Measurements from ENCODE around the gene FARS2. TPM values are rescaled to one million over a fixed set of nuclear protein-coding genes. Genes with fewer than 3 reads are reported as not detected.
A peak's percentile ranks its signal among the peaks of the same experiment; 100 is the strongest.

The FARS2 gene
- total RNA-seq, 2 experiments from 2014 or later, result 15.7 to 18.5 TPM

DNA sequence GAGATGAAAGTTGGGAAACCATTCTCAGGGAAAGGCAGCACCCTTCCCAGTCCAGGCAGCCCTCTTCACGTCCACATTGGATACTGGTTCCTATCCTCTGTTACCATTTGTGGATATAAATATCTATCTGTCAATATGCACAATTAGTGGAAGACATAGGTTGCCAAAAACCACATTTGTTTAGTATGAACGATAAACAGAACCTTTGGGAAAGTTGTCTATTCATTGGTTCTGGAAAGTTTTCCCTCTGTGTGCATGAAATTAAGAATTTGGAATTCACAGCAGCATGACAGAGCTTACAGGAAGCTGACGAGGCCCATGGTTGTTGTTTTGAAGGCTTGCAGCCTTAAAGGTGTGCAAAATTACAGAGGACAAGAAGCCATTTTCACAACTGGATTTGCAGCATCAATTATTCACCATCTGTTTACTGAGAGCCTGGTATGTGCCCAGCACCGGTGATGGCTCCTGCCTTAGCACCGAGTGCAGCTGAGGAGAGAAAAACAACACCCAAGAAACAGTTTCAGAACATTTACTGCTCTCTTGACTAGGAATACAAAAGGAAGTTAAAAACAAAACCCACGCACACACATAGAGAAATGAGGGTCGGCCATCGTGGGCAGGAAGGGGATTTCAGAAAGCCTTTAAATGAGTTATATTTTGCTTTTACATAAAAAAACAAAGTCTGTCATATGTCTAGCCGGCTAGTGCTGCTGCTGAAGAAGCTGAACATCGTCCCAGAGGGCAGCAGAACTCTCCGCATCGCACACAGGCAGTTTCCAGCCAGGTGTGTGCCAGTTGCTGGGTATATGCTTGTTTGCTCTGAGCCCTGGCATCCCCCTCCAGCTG, 319.6 kb downstream of the FARS2 start:
- Mint-ChIP-seq H3K27me3 (no peaks in the 10 kb centered on the region), H3K27ac (peak overlapping the region; percentile 82), H3K4me3 (peak overlapping the region; percentile 52), H3K36me3 (ENCODE audit: low read depth) (peaks cover 2% of the 10 kb centered on the region), H3K4me1 (ENCODE audit: low read depth) (peaks cover 17% of the 10 kb centered on the region), H3K9me3 (peaks cover 2% of the 10 kb centered on the region)
- ChIA-PET CTCF (no interaction called here), POLR2A (no interaction called here)
- ATAC-seq (peak; percentile 66), DNase-seq (peak; percentile 43)
- TF ChIP-seq, protein P1, sequence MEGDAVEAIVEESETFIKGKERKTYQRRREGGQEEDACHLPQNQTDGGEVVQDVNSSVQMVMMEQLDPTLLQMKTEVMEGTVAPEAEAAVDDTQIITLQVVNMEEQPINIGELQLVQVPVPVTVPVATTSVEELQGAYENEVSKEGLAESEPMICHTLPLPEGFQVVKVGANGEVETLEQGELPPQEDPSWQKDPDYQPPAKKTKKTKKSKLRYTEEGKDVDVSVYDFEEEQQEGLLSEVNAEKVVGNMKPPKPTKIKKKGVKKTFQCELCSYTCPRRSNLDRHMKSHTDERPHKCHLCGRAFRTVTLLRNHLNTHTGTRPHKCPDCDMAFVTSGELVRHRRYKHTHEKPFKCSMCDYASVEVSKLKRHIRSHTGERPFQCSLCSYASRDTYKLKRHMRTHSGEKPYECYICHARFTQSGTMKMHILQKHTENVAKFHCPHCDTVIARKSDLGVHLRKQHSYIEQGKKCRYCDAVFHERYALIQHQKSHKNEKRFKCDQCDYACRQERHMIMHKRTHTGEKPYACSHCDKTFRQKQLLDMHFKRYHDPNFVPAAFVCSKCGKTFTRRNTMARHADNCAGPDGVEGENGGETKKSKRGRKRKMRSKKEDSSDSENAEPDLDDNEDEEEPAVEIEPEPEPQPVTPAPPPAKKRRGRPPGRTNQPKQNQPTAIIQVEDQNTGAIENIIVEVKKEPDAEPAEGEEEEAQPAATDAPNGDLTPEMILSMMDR (IDR thresholded peaks at IDR 0.05), result no peak
- intact Hi-C loops (cut with micrococcal nuclease), result no loop called here

DNA sequence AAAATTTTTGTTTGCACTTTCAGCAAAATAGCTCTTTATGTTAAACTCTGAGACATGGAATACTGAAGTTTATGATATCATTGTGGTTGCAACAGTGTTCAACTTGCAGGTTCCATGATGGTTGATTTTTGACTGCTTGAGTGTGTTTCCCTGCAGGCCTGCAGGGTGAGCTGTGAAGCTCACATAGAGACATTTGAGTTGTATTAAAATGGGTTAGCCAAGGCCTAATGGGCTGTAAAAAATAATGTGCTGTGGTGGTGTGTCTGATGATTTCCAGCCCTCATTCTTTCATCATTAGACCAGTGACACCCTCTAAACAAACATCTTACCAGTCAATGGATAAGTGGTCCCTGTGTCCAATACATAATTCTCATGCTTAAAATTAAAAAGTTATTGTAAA, 321.4 kb downstream of the FARS2 start:
- DNase-seq (no peak), ATAC-seq (no peak)
- peaks cover 5% of the 10 kb centered on the region for H3K36me3 Mint-ChIP-seq (ENCODE audit: low read depth)
- TF ChIP-seq, protein P1 (IDR thresholded peaks at IDR 0.05), result no peak
- peaks cover 15% of the 10 kb centered on the region for H3K4me1 Mint-ChIP-seq (ENCODE audit: low read depth)
- POLR2A ChIA-PET, result no interaction called here
- H3K27me3 Mint-ChIP-seq, result no peaks in the 10 kb centered on the region
- no peak overlapping the region for H3K4me3 Mint-ChIP-seq
- H3K27ac Mint-ChIP-seq, result no peak overlapping the region
- intact Hi-C loops (cut with micrococcal nuclease), result no loop called here
- peaks cover 7% of the 10 kb centered on the region for H3K9me3 Mint-ChIP-seq
- CTCF ChIA-PET, result no interaction called here

DNA sequence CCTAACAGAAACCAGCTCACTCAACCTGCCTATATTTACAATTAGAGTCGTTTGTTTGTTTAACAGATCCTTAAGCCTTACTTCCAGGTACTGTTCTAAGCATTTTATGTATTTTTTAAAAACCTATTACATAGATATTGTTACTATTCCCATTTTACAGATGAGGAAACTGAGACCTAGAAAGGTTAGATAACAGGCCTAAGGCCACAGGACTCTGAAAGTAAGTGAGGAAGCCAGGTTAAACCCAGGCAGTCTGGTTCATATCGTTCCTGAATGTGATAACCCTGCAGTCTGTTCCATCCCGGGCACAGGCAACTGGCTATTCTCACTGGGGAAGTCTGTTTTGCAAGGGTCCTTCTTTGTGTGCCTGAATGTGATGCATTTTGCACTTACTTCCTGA, 322.2 kb downstream of the FARS2 start:
- intact Hi-C loops (cut with micrococcal nuclease), result no loop called here
- TF ChIP-seq, protein P1 (IDR thresholded peaks at IDR 0.05), result no peak
- no peak overlapping the region for H3K27ac Mint-ChIP-seq
- peaks cover 17% of the 10 kb centered on the region for H3K4me1 Mint-ChIP-seq (ENCODE audit: low read depth)
- no peak overlapping the region for H3K4me3 Mint-ChIP-seq
- ChIA-PET POLR2A (interaction anchor here (0.6 kb wide), 1 partner anchor 16 kb away, joined by 3 read pairs; no protein-coding TSS in a partner anchor), CTCF (no interaction called here)
- H3K9me3 Mint-ChIP-seq, result peaks cover 7% of the 10 kb centered on the region
- DNase-seq, result no peak
- H3K27me3 Mint-ChIP-seq, result no peaks in the 10 kb centered on the region
- ATAC-seq, result no peak
- H3K36me3 Mint-ChIP-seq (ENCODE audit: low read depth), result peaks cover 5% of the 10 kb centered on the region

GRCh38 chr6:5584078-5584482, 322.8 kb downstream of the FARS2 start:
- POLR2A ChIA-PET, result interaction anchor here (0.6 kb wide), 1 partner anchor 16 kb away, joined by 3 read pairs; no protein-coding TSS in a partner anchor
- H3K4me3 Mint-ChIP-seq, result no peak overlapping the region
- DNase-seq (no peak), ATAC-seq (no peak)
- peaks cover 5% of the 10 kb centered on the region for H3K36me3 Mint-ChIP-seq (ENCODE audit: low read depth)
- peaks cover 7% of the 10 kb centered on the region for H3K9me3 Mint-ChIP-seq
- H3K27ac Mint-ChIP-seq, result no peak overlapping the region
- CTCF ChIA-PET, result no interaction called here
- peaks cover 17% of the 10 kb centered on the region for H3K4me1 Mint-ChIP-seq (ENCODE audit: low read depth)
- TF ChIP-seq, protein P1 (IDR thresholded peaks at IDR 0.05), result no peak
- intact Hi-C loops (cut with micrococcal nuclease), result no loop called here
- no peaks in the 10 kb centered on the region for H3K27me3 Mint-ChIP-seq

DNA sequence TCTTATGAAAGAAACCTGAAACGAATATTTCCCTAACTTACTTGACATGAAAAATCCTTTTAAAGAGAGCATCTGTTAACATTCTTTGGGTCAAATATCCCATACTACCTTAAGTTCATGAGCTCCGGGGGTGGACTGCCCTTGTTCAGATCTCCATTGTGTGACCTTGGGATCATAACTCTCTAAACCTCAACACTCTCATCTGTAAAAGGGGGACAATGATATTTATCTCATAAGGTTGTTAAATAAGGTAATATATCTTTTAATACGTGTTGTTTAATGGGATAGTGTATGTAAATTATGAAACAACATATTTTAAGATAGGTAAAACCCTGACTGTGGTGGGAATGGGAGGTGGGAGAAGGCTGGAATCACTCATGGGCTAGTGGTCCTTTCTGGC, 326.3 kb downstream of the FARS2 start:
- DNase-seq (no peak), ATAC-seq (no peak)
- intact Hi-C loops (cut with micrococcal nuclease), result no loop called here
- H3K9me3 Mint-ChIP-seq, result peaks cover 7% of the 10 kb centered on the region
- no peaks in the 10 kb centered on the region for H3K27me3 Mint-ChIP-seq
- H3K36me3 Mint-ChIP-seq (ENCODE audit: low read depth), result peaks cover 5% of the 10 kb centered on the region
- H3K4me3 Mint-ChIP-seq, result no peak overlapping the region
- ChIA-PET CTCF (no interaction called here), POLR2A (no interaction called here)
- H3K27ac Mint-ChIP-seq, result no peak overlapping the region
- H3K4me1 Mint-ChIP-seq (ENCODE audit: low read depth), result peaks cover 2% of the 10 kb centered on the region
- TF ChIP-seq, protein P1 (IDR thresholded peaks at IDR 0.05), result no peak

Measured in activated CD8-positive, alpha-beta T cell treated with anti-CD3 and anti-CD28 coated beads for 36 hours (primary cell).